Measurements from ENCODE around the gene RASGRP3.

Gene RASGRP3

DNA sequence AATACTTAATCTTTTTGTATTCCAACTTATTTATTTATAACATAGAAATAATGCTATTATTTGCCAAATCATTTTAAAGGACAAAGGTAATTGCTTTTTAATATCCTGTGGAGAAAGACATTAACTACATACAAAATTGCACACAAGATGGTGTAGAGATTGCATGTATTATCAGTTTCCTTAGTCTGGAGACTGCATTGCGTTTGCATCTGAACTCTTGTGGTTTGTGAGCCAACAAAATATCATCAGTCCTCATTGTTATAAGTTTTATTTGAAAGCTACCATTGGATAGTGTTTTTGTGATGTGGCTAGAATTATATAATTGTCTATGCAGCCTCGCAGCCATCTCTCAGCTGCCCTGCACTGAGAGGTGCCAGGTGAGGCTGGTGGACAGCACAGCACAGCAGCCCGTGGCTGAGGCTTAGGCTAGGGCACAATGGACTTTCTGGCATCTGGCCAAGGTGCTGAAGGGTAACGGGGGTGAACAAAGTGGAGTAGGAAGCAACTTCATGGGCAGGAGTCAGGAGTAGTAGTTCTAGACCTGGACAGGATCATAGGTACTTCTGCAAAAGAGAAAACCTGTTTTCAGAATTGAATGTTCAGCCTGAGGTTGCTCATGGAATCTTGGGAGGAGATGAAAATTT lies 15.1 kb downstream of the RASGRP3 start:
- WGBS, 2 experiments = 69 to 74% methylated on average over 3 to 4 of the region's 4 CpGs
- H3K4me3 ChIP-seq (ENCODE audit: insufficient read depth, low read depth, low read length) = no peak overlapping the region
- H3K27me3 ChIP-seq (ENCODE audit: control insufficient read depth, insufficient read depth, low read length, poor library complexity, severe bottlenecking) = no peaks in the 10 kb centered on the region
- no peaks in the 10 kb centered on the region for H3K36me3 ChIP-seq (ENCODE audit: control insufficient read depth, insufficient read depth, low read length)
- no peaks in the 10 kb centered on the region for H3K4me1 ChIP-seq (ENCODE audit: control insufficient read depth, insufficient read depth, low read length)
- no peaks in the 10 kb centered on the region for H3K9me3 ChIP-seq (ENCODE audit: control insufficient read depth, low read length)
- no peak overlapping the region for H3K27ac ChIP-seq (ENCODE audit: insufficient read depth, low read depth, low read length, poor library complexity, severe bottlenecking)

DNA sequence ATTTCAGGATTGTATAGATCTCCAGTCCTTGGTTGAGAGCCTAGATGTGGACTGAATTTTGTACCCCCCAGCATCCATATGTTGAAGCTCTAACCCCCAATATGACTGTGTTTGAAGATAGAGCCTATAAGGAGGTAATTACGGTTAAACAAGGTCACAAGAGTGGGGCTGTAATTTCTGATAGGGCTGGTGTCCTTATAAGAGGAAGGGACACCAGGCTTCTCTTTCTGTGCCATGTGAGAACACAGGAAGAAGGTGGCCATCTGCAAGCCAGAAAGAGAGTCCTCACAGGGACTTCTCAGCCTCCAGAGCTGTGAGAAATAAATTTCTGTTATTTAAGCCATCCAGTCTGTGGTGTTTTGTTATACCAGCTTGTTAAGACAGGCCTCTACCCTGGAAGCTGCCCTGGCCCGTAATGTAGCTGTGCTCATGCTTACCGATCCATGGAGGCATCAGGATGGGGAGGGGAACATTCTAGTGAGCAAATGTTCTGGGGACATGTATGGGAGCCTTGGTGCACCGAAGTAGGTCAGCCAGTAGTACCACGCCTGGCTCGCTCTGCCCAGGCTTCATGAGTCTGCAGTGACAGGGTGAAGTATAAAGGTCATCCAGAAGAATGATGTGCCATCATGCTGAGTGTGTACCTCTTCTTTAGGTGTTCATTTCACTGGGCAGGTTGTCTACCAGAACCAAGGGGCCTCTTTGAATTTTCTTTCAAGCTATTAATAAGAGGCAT lies 16.1 kb downstream of the RASGRP3 start:
- H3K27me3 ChIP-seq (ENCODE audit: control insufficient read depth, insufficient read depth, low read length, poor library complexity, severe bottlenecking) = no peaks in the 10 kb centered on the region
- no peak overlapping the region for H3K4me3 ChIP-seq (ENCODE audit: insufficient read depth, low read depth, low read length)
- WGBS, 2 experiments = 93 to 96% methylated on average over 6 of the region's 6 CpGs
- no peaks in the 10 kb centered on the region for H3K4me1 ChIP-seq (ENCODE audit: control insufficient read depth, insufficient read depth, low read length)
- no peaks in the 10 kb centered on the region for H3K9me3 ChIP-seq (ENCODE audit: control insufficient read depth, low read length)
- no peak overlapping the region for H3K27ac ChIP-seq (ENCODE audit: insufficient read depth, low read depth, low read length, poor library complexity, severe bottlenecking)
- H3K36me3 ChIP-seq (ENCODE audit: control insufficient read depth, insufficient read depth, low read length) = no peaks in the 10 kb centered on the region

DNA sequence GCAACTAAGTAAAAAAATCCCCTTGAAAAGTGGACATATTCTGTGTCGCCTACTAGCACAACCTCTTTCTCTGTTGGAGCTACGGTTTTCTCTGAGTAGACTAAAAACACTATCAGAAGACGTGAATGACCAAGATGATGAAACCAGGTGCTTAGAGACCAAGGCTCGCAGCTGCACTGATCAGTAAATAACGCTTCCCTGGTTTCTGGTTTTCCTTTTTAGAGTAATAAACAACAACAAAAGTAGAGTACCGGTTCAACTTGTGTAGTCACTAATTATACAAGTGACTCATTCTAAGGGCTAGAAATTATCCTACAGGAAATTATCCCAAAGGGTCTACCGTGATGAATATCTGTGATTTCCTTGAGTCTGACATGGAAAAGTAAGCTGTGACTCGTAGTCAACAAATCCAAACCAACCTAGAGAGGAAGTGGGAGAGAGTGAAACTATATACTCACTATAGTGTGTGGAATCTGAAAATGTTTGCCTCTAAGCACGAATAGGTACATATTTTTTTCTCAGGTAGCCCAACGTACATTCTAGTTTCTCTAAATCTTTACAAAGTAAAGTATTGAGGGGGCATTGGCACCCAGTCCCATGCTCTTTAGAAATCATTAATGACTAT lies 17.8 kb downstream of the RASGRP3 start:
- Histone ChIP-seq H3K4me3 (ENCODE audit: insufficient read depth, low read depth, low read length) (no peak overlapping the region), H3K9me3 (ENCODE audit: control insufficient read depth, low read length) (no peaks in the 10 kb centered on the region), H3K27ac (ENCODE audit: insufficient read depth, low read depth, low read length, poor library complexity, severe bottlenecking) (no peak overlapping the region), H3K27me3 (ENCODE audit: control insufficient read depth, insufficient read depth, low read length, poor library complexity, severe bottlenecking) (no peaks in the 10 kb centered on the region), H3K4me1 (ENCODE audit: control insufficient read depth, insufficient read depth, low read length) (no peaks in the 10 kb centered on the region), H3K36me3 (ENCODE audit: control insufficient read depth, insufficient read depth, low read length) (no peaks in the 10 kb centered on the region)
- 93 to 94% methylated on average over 8 to 10 of the region's 10 CpGs for WGBS, 2 experiments

- Histone ChIP-seq H3K4me3 (ENCODE audit: insufficient read depth, low read depth, low read length) (no peak overlapping the region), H3K36me3 (ENCODE audit: control insufficient read depth, insufficient read depth, low read length) (no peaks in the 10 kb centered on the region), H3K4me1 (ENCODE audit: control insufficient read depth, insufficient read depth, low read length) (no peaks in the 10 kb centered on the region), H3K27ac (ENCODE audit: insufficient read depth, low read depth, low read length, poor library complexity, severe bottlenecking) (no peak overlapping the region), H3K9me3 (ENCODE audit: control insufficient read depth, low read length) (no peaks in the 10 kb centered on the region), H3K27me3 (ENCODE audit: control insufficient read depth, insufficient read depth, low read length, poor library complexity, severe bottlenecking) (no peaks in the 10 kb centered on the region)
- WGBS, 2 experiments = 89 to 93% methylated on average over 8 of the region's 8 CpGs
Measured at GRCh38 chr2:33494877-33495641, 18.6 kb downstream of the RASGRP3 start.

DNA sequence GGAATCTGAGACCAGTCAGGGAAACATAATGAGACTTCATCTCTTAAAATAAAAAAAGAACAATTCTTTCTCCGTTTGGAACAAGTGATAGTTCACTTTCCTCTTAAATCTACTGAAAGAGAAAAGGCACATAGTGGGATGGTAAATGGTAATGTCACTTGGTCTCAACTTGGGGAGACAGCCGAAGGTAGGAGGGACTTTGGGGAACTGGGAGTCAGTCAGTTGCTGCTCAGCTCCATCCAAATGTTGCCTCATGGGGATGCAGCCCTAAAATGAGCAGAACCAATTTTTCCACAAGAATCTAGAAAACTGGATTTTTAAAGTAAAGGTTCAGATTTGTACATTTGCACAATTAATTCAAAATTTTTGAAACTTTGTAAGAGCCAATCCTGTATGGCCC lies 19.2 kb downstream of the RASGRP3 start:
- no peaks in the 10 kb centered on the region for H3K36me3 ChIP-seq (ENCODE audit: control insufficient read depth, insufficient read depth, low read length)
- H3K4me3 ChIP-seq (ENCODE audit: insufficient read depth, low read depth, low read length) = no peak overlapping the region
- H3K4me1 ChIP-seq (ENCODE audit: control insufficient read depth, insufficient read depth, low read length) = no peaks in the 10 kb centered on the region
- WGBS, 2 experiments = 92 to 93% methylated on average over 2 of the region's 2 CpGs
- H3K27ac ChIP-seq (ENCODE audit: insufficient read depth, low read depth, low read length, poor library complexity, severe bottlenecking) = no peak overlapping the region
- H3K9me3 ChIP-seq (ENCODE audit: control insufficient read depth, low read length) = no peaks in the 10 kb centered on the region
- no peaks in the 10 kb centered on the region for H3K27me3 ChIP-seq (ENCODE audit: control insufficient read depth, insufficient read depth, low read length, poor library complexity, severe bottlenecking)

DNA sequence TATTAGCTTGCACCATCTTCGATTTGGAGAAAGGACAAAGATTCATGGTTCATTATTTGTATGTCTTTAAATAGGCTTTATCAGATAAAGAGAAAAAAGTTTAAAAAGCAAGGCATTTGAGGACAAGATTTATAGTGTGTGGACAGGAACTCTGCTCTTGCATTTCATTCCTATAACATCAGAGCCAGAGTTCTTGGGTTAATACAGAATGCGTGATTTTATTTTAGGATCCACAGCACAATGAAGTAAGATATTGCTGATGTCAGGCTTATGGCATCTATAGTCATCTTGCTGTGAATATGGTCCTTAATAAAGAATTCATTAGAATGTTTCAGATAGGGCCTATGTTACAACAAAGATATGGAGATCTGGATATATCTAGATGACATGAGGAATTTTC lies 19.7 kb downstream of the RASGRP3 start:
- no peak overlapping the region for H3K27ac ChIP-seq (ENCODE audit: insufficient read depth, low read depth, low read length, poor library complexity, severe bottlenecking)
- 96 to 97% methylated on average over 2 of the region's 2 CpGs for WGBS, 2 experiments
- no peaks in the 10 kb centered on the region for H3K36me3 ChIP-seq (ENCODE audit: control insufficient read depth, insufficient read depth, low read length)
- H3K4me3 ChIP-seq (ENCODE audit: insufficient read depth, low read depth, low read length) = no peak overlapping the region
- no peaks in the 10 kb centered on the region for H3K27me3 ChIP-seq (ENCODE audit: control insufficient read depth, insufficient read depth, low read length, poor library complexity, severe bottlenecking)
- no peaks in the 10 kb centered on the region for H3K4me1 ChIP-seq (ENCODE audit: control insufficient read depth, insufficient read depth, low read length)
- no peaks in the 10 kb centered on the region for H3K9me3 ChIP-seq (ENCODE audit: control insufficient read depth, low read length)

DNA sequence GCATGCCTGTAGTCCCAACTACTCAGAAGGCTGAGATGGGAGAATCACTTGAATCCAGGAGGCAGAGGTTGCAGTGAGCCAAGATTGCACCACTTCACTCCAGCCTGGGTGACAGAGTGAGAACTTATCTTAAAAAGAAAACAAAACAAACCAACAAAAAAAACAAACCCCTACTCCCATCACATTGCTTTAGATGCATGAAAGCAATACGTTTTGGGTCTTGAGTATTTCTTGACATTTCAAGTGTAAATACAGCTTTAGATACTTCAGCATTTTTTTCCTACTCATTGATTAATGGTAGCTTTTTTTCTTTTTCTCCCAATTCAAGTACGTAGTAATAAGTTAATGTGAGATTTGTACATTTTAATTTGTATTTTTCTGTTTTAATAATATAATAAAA lies 20.3 kb downstream of the RASGRP3 start:
- H3K27me3 ChIP-seq (ENCODE audit: control insufficient read depth, insufficient read depth, low read length, poor library complexity, severe bottlenecking) = no peaks in the 10 kb centered on the region
- no peaks in the 10 kb centered on the region for H3K4me1 ChIP-seq (ENCODE audit: control insufficient read depth, insufficient read depth, low read length)
- 92 to 100% methylated on average over 1 of the region's 2 CpGs for WGBS, 2 experiments
- no peaks in the 10 kb centered on the region for H3K9me3 ChIP-seq (ENCODE audit: control insufficient read depth, low read length)
- no peaks in the 10 kb centered on the region for H3K36me3 ChIP-seq (ENCODE audit: control insufficient read depth, insufficient read depth, low read length)
- H3K27ac ChIP-seq (ENCODE audit: insufficient read depth, low read depth, low read length, poor library complexity, severe bottlenecking) = no peak overlapping the region
- H3K4me3 ChIP-seq (ENCODE audit: insufficient read depth, low read depth, low read length) = no peak overlapping the region

DNA sequence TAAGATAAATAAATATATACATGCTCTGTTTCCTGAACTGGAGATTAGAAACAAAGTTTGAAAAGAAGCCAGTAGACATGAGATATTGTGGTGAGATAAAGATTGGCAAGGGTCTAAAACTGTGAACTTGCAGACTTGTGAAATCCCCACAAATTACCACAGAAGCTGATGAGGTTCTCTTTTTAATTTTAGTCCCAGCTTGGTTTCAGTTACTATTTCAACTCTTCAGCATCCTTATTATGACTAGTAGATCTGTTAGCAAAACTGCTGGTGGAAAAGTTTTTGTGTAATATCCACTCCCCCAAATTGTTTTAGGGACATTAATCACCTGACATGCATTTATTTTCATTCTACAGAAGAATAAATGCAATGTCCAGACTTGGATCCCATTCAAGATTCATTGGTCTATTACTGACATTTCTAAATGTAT lies 20.8 kb downstream of the RASGRP3 start:
- H3K27ac ChIP-seq (ENCODE audit: insufficient read depth, low read depth, low read length, poor library complexity, severe bottlenecking) = no peak overlapping the region
- no peak overlapping the region for H3K4me3 ChIP-seq (ENCODE audit: insufficient read depth, low read depth, low read length)
- no peaks in the 10 kb centered on the region for H3K36me3 ChIP-seq (ENCODE audit: control insufficient read depth, insufficient read depth, low read length)
- H3K9me3 ChIP-seq (ENCODE audit: control insufficient read depth, low read length) = no peaks in the 10 kb centered on the region
- no peaks in the 10 kb centered on the region for H3K27me3 ChIP-seq (ENCODE audit: control insufficient read depth, insufficient read depth, low read length, poor library complexity, severe bottlenecking)
- H3K4me1 ChIP-seq (ENCODE audit: control insufficient read depth, insufficient read depth, low read length) = no peaks in the 10 kb centered on the region

- Histone ChIP-seq H3K27me3 (ENCODE audit: control insufficient read depth, insufficient read depth, low read length, poor library complexity, severe bottlenecking) (no peaks in the 10 kb centered on the region), H3K4me1 (ENCODE audit: control insufficient read depth, insufficient read depth, low read length) (no peaks in the 10 kb centered on the region), H3K4me3 (ENCODE audit: insufficient read depth, low read depth, low read length) (no peak overlapping the region), H3K9me3 (ENCODE audit: control insufficient read depth, low read length) (no peaks in the 10 kb centered on the region), H3K27ac (ENCODE audit: insufficient read depth, low read depth, low read length, poor library complexity, severe bottlenecking) (no peak overlapping the region), H3K36me3 (ENCODE audit: control insufficient read depth, insufficient read depth, low read length) (no peaks in the 10 kb centered on the region)
- WGBS, 2 experiments = 92 to 96% methylated on average over 4 to 5 of the region's 5 CpGs
Measured at GRCh38 chr2:33498291-33498956, 22.0 kb downstream of the RASGRP3 start.
